Measurements from ENCODE around the gene P4HTM.

DNA sequence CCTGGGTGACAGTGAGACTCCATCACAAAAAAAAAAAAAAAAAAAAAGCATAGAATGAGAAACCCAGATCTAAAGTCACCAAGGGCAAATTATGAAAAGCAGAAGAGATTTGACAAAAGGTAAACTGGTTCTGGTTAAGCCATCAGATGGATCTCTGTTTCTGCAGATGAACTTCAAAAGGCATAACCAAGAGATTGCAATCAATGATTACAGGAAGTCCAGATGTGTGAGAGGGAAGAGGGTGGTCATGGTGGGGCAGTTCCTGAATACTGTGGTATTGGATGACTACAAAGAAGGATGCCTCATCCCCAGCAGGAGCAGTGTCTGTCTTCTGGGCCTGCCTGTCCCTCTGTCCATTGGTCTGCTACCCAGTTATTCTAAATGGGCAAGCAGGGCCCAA lies 3.8 kb downstream of the P4HTM start:
- TF ChIP-seq, protein P1, sequence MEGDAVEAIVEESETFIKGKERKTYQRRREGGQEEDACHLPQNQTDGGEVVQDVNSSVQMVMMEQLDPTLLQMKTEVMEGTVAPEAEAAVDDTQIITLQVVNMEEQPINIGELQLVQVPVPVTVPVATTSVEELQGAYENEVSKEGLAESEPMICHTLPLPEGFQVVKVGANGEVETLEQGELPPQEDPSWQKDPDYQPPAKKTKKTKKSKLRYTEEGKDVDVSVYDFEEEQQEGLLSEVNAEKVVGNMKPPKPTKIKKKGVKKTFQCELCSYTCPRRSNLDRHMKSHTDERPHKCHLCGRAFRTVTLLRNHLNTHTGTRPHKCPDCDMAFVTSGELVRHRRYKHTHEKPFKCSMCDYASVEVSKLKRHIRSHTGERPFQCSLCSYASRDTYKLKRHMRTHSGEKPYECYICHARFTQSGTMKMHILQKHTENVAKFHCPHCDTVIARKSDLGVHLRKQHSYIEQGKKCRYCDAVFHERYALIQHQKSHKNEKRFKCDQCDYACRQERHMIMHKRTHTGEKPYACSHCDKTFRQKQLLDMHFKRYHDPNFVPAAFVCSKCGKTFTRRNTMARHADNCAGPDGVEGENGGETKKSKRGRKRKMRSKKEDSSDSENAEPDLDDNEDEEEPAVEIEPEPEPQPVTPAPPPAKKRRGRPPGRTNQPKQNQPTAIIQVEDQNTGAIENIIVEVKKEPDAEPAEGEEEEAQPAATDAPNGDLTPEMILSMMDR (IDR thresholded peaks at IDR 0.05) = no peak
- TF ChIP-seq ZFX (IDR thresholded peaks at IDR 0.05; ENCODE audit: borderline replicate concordance) = no peak

All from 22Rv1 (cell line).